ENCODE data around the gene MCTP1.

GRCh38 chr5:95080441-95080840 is 204.5 kb downstream of the MCTP1 start:
- TF ChIP-seq CTCF (conservative IDR thresholded peaks at IDR 0.05 in 1 of 2, IDR thresholded peaks at IDR 0.05 in 1 of 2; ENCODE audit: extremely low read depth in 1 of 2, insufficient read depth in 1 of 2, low read depth in 1 of 2, low read length in 2 of 2): no peak
- TF ChIP-seq EZH2 (IDR thresholded peaks at IDR 0.05; ENCODE audit: borderline replicate concordance, low read length): no peak

All from mammary epithelial cell (primary cell).